Jurkat, Clone E6-1 (cell line): ENCODE measurements around the gene UBA5.
A peak's percentile ranks its signal among the peaks of the same experiment; 100 is the strongest.

Source experiments
- DNase-seq: peaks from one replicate; pipeline ENCODE4 v3.0.0-alpha.2; 2011; ENCODE audit warnings: low read depth, low spot score
- H3K4me3 ChIP-seq: 2 replicates; pipeline ENCODE4 v1.5.1; 2011; ENCODE audit warnings: mild to moderate bottlenecking, low read length, control low read depth, moderate library complexity

The UBA5 gene

DNA sequence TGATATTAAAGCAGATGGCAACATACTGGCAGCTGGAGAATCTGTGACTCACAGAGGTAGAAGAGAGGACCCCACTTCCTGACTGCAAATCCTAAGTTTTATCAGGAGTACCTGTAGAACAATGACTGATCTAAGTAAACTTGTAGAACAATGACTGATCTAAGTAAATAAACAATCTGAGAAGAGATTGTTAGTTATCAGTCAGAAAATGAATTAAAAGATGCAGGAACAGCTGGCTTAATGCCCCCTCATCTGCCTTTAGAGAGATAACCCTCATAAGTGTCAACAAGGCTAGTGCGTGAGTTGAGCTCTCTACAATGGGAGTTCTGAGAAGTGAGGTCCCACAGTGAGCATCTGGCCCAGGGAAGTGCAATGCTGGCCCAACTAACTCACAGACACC lies 15.1 kb upstream of the UBA5 start:
- no peak for DNase-seq
- no peak overlapping the region for H3K4me3 ChIP-seq

DNA sequence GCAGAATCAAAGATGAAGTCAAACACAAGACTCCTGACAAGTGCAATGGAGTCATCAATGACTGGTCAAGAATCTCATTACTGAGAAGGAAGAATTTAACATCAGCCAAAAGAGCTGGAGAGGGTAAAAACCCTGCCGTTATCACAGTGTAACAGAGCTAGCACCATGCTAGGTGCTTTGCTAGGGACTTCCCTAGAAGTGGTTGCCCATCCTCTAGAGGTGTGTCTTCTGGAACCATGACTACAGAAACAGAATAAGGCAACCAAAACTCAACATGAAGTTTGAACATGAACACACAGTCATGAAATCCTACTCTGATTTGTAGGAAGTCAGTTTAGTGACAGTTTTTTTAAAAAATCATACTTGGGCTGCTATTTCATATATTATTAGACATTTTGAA lies 10.0 kb upstream of the UBA5 start:
- no peak for DNase-seq
- no peak overlapping the region for H3K4me3 ChIP-seq

GRCh38 chr3:132652640-132653270 lies 7.4 kb upstream of the UBA5 start:
- no peak for DNase-seq
- no peak overlapping the region for H3K4me3 ChIP-seq

DNA sequence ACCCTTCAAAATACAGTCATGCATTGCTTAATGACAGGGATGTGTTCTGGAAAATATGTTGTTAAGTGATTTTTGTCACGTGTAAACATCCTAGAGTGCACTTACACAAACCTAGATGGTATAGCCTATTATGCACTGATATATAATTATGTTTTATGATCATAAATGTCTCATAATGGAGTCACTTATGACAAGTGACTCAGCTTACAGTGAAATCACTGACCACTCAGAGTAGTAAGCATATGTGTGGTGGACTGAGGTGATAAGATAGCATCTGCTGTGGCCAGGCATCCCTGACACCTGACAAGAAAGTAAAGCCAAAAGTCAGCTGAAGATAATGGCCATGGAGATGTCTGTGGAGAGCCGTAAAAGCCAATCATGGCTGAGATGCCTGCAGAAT lies 5.9 kb upstream of the UBA5 start:
- no peak for DNase-seq
- H3K4me3 ChIP-seq: no peak overlapping the region

DNA sequence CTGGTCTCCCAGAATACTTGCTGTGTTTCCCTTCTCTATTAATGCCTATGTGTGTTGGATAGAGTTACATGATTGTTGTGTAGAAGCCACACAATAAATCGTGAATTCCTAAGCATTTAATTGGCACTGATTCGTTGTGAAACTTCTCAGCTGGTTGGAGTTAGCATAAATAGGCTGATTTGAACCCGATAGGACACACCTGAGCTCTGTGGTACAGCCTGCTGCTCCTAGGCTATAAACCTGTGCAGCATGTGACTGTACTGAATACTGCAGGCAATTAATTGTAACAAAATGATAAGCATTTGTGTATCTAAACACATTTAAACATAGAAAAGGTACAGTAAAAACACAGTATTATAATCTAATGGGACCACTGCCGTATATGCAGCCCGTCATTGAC lies 5.4 kb upstream of the UBA5 start:
- no peak for DNase-seq
- no peak overlapping the region for H3K4me3 ChIP-seq

- DNase-seq: no peak
Observed at GRCh38 chr3:132655471-132655870, 4.7 kb upstream of the UBA5 start.

DNA sequence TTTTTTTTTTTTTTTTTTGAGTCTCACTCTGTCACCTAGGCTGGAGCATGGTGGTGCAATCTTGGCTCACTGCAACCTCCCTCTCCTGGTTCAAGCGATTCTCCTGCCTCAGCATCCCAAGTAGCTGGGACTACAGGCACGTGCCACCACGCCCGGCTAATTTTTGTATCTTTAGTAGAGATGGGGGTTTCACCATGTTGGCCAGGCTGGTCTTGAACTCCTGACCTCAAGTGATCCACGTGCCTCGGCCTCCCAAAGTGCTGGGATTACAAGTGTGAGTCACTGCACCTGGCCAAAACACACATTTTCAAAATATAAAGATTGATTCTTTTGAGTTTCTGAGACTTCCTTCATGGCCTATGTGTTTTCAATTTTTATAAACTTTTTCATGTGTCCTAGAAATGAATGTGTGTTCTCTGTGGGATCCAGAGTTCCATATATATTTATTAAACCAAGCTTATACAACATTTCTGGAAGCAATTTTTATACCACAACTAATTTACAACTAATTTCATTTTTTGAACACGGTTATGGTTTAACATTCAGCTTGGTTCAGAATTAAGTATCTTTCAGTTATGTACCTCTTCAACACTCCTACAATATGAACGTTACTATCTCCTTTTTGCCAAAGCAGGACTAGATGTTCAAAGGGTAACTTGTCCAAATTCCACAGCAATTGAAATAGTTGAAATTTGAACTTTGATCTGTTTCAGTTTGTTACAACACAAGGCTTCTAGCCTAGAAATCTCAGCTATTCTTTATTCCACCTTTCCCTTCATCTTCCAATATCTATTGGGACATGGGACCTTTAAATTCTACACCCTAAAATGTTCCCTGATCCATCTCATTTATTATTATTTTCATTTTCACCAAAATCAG lies 2.0 kb upstream of the UBA5 start:
- no peak for DNase-seq

More at GRCh38 chr3:132655471-132655870, 4.7 kb upstream of the UBA5 start:
- H3K4me3 ChIP-seq: no peak overlapping the region

DNA sequence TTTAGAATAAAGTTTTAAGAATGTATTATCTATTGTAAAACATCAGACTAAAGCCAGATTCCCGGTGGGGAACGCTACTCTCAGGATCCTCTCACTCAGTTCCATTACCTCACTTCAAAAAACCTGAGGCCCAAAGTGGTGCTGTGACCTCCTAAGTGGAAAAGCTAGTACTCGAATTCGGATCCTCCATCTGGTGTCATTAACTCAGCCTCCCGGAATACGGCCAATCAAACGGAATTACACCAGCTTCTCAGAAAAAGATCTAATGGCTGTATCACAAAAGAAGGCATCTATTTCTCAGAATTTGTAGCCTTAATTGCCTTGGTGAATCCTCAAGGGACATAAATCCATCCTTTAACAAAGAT lies 1.1 kb upstream of the UBA5 start:
- DNase-seq: no peak
- peak overlapping the region; percentile 90 for H3K4me3 ChIP-seq

More for the DNA sequence above, 2.0 kb upstream of the UBA5 start:
- H3K4me3 ChIP-seq: no peak overlapping the region

DNA sequence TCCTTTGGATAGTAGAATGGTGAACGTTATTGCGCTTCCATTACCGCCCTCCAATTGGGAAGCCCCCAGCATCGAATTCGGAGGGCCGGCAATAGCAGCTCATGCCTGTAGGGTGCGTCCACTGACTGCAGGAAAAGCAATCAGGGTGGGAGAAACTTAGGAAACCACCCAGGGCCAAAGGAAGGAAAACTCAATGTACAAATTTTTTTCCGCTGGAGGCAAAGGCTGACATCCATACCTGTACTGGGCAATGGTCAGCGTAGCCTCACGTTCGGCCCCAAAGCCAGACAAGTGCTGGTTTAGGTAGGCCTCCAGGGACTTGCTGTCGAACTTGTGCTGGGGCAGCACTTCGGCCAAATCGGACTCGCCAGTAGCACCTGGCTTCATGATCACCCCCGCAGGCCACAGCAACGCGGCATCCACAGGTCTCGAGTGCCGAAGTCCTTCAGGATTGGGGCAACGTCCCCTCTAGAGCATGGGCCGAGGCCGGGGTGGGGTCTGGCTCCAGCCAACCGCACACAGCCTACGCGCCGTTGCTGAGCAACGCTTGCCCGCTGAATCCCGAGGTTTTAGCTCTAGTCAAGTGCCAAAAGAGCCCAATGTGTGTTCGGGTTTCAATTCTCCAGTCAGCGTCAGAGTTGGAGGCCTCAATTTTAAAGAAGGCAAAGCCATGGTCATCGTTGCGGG lies 621 bp upstream of the UBA5 start, which contains the start of gene ACAD11:
ACAD11 (minus strand) TSS at position 445 of the 687 bp plus-strand sequence; CDS start at position 387, 58 bp downstream.
- no peak for DNase-seq
- peak within 1 kb of the TSS; percentile 90 for H3K4me3 ChIP-seq

DNA sequence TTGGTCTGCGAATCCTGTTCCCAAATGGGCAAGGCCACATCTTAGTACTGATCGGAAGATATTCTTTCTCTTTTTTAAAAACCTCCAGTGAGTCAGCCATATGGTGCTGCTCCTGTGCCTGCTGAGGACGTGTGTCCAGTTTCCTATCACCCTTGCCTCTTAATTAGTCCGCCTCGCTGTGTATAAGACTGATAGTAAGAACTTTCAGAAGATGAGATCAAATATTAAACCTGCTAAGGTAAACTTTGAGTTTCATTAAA lies 612 bp downstream of the UBA5 start:
- no peak for DNase-seq
- peak overlapping the region; percentile 90 for H3K4me3 ChIP-seq

DNA sequence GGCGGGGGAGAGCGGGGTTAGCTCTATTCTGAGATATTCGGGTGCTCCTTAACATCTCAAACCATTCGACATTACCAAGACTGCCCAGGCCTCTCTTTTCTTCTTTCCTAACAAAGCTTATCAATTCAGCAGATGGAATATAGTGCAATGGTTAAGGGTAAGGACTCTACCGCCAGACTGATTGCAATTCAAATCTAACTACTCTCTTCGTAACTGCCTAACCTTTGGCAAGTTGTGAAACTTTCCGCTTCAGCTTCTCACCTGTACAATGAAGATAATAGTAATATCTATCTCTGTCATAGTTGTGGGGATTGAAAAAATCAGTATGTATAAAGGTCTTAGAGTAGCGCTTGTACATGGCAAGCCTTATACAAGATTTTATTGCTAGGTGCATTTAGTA lies 972 bp downstream of the UBA5 start:
- no peak for DNase-seq
- peak overlapping the region; percentile 90 for H3K4me3 ChIP-seq

- H3K4me3 ChIP-seq: no peak overlapping the region
- no peak for DNase-seq
Observed at GRCh38 chr3:132662212-132662611, 2.1 kb downstream of the UBA5 start.

DNA sequence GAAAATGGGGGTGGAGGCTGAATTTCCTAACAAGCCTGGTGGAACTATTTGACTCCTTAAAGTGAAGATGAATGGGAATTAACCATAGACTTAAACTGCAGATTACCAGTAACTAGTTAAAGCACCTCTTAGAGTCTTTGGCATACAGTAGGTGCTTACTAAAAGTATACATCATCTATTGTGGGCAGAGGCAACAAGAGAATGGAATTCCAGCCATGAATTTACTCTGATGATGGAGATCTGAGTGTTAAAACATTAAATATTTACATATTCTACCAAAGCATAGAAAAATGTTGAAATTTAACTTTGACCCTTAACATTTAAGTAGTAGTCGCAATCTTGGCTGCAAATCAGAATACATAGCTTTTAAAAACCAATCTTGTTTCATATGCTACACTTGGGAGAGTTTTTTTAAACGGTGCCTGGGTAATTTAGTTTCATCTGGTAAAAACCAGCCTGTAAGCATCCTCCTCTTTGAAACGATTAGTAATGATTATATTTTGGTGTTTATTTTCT lies 5.2 kb downstream of the UBA5 start:
- H3K4me3 ChIP-seq: no peak overlapping the region
- DNase-seq: no peak

- H3K4me3 ChIP-seq: no peak overlapping the region
- no peak for DNase-seq
Observed at GRCh38 chr3:132669256-132669777, 9.2 kb downstream of the UBA5 start.

DNA sequence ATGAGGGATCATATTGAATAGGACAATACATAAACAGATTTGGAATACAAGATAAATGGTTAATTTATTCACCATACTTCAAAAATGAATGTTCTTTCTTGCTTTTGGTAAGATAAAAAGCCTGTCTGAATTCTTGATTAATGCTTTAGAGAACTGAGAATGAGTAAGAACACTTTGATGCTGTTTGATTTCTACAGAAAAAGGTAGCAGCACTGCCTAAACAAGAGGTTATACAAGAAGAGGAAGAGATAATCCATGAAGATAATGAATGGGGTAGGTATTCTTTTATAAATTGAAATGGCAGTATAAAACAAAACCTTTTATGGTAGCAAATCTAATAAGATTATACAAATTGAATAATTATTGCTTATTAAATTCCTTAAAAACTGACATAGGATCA lies 15.3 kb downstream of the UBA5 start:
- no peak overlapping the region for H3K4me3 ChIP-seq
- DNase-seq: no peak

GRCh38 chr3:132679911-132680310 lies 19.8 kb downstream of the UBA5 start:
- H3K4me3 ChIP-seq: no peak overlapping the region
- no peak for DNase-seq

DNA sequence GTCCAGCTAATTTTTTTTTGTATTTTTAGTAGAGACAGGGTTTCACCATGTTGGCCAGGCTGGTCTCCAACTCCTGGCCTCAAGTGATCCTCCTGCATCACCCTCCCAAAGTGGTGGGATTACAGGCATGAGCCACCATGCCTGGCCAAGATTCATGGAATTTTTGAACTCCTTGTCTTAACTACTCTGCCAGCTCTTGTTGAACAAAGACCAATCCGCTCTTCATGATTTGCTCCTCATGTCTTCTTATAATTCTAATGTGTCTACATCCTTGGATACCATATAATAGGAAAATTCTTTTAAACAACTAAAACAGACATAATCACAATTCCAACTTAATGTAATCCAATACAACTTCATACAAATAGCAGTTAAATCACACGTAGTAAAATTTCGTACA lies 21.3 kb downstream of the UBA5 start:
- no peak for DNase-seq
- no peak overlapping the region for H3K4me3 ChIP-seq

DNA sequence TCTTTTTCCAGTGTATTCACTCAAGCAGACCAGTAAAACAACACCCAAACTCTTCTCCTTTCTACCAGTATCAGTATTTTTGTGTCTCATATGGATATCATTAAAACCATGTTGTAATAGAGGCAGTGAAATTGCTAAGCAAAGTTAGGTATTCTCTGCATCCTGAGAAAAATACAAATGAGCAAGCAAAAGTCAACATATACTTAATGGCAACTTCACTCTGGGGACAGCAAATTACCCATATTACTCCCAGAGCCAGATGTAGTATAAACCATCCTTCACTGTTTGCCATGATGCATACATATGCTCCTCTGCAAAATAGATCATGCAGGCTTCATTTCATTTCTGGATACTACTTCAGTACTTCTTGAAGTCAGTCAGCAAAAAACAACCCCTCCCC lies 22.1 kb downstream of the UBA5 start:
- no peak for DNase-seq
- no peak overlapping the region for H3K4me3 ChIP-seq

DNA sequence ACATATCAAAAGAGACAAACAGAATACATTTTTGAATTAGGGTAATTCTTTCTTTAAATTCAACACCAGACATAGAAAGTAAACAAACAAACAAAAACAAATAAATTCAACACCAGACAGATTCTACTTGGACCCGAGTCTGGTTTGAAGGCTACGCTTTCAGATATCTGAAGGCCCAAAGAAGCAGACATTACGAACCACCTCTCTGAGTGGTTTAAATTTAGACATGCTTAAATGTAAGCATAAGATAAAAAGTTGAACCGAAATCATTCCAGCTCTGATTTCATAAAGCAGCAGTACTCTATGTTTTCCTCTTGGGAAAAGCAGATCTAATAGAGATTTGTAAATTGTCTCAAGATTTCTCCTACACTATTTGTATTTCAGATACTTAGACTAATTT lies 29.9 kb downstream of the UBA5 start:
- DNase-seq: no peak

GRCh38 chr3:132694991-132695390 lies 34.9 kb downstream of the UBA5 start:
- no peak overlapping the region for H3K4me3 ChIP-seq
- no peak for DNase-seq

More for the DNA sequence above, 29.9 kb downstream of the UBA5 start:
- no peak overlapping the region for H3K4me3 ChIP-seq
